Neural crest cell (in vitro differentiated cells): Measurements from ENCODE around the gene EBLN2. TPM values are rescaled to one million over a fixed set of nuclear protein-coding genes. Genes with fewer than 3 reads are reported as not detected.
"Not testable (repeated sequence)": the region's sequence is repeated elsewhere in the genome, so short reads cannot be mapped to it uniquely, and the experiment has no call there.

ENCODE experiments used
- DNase-seq: peaks from one replicate; pipeline ENCODE4 v3.0.0; 2021; ENCODE audit warnings: low read depth, mixed read lengths, low spot score
- H3K27ac Mint-ChIP-seq: one replicate; pipeline ENCODE4 v1.8.0; 2021; ENCODE audit warnings: mild to moderate bottlenecking, mixed read lengths; ENCODE audit not compliant: unreplicated experiment
- H3K27me3 Mint-ChIP-seq: 2 replicates; pipeline ENCODE4 v1.8.0; 2021; ENCODE audit warnings: low read depth, mild to moderate bottlenecking, mixed read lengths
- H3K36me3 Mint-ChIP-seq: 2 replicates; pipeline ENCODE4 v1.8.0; 2021; ENCODE audit warnings: low read depth, mild to moderate bottlenecking, mixed read lengths
- H3K4me1 Mint-ChIP-seq: 2 replicates; pipeline ENCODE4 v1.8.0; 2021; ENCODE audit warnings: mixed read lengths
- H3K4me3 Mint-ChIP-seq: one replicate; pipeline ENCODE4 v1.8.0; 2021; ENCODE audit warnings: mild to moderate bottlenecking, mixed read lengths
- H3K9me3 Mint-ChIP-seq: 2 replicates; pipeline ENCODE4 v1.8.0; 2021; ENCODE audit warnings: mixed read lengths
- CTCF ChIP-seq: fragments of 200-600 bp; sonication (generic); conservative IDR thresholded peaks from 2 replicates; pipeline ENCODE4 v1.5.0; 2021; ENCODE audit warnings: antibody characterized with exemption, mild to moderate bottlenecking
- total RNA-seq: library from RNA; stranded (reverse); gene quantifications from 2 replicates; pipeline ENCODE4 v1.2.1, GENCODE V29; 2021

The EBLN2 gene
- total RNA-seq, 1 donor from 2014 or later: 7.0 TPM

DNA sequence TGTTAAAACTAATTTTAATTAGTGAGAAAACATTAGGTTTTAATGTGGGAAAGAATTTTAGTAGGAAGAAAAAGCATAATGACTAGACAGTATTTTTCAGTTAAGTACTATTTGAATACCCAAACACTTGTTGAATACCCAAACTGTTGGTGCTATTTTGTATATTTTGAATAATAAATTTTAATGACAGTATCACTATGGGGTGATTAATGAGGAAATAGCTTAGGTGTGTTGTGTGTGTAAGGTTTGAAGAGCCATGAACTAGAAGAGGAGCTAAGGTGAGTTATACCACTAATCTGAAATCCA is 4.7 kb upstream of the EBLN2 start:
- Mint-ChIP-seq H3K4me3 (no peak overlapping the region), H3K27ac (no peak overlapping the region), H3K9me3 (no peaks in the 10 kb centered on the region), H3K36me3 (no peaks in the 10 kb centered on the region), H3K4me1 (peaks cover 10% of the 10 kb centered on the region), H3K27me3 (no peaks in the 10 kb centered on the region)
- TF ChIP-seq CTCF: no peak
- DNase-seq: no peak

DNA sequence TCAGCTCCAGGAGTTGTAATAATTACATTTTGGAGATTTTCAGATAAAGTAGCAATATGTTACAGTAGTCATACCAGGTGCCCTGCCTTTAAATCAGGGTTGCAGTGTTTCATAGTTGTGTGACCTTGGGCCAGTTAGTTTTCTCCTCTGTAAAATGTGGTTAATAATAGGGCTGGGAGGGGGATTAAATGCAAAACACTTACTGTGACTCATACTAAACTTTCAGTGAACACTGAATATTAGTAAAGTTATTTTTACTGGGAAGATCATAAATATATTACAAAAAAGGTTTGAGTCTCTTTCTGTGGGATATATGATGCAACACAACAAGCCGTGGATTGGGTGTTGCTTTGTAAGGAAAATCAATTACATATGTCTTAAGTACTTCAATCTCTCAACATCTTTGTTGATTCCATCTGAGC is 1.1 kb upstream of the EBLN2 start:
- Mint-ChIP-seq H3K4me3 (no peak overlapping the region), H3K4me1 (peaks cover 7% of the 10 kb centered on the region), H3K9me3 (no peaks in the 10 kb centered on the region), H3K36me3 (no peaks in the 10 kb centered on the region), H3K27me3 (no peaks in the 10 kb centered on the region), H3K27ac (no peak overlapping the region)
- no peak for DNase-seq
- no peak for TF ChIP-seq CTCF

DNA sequence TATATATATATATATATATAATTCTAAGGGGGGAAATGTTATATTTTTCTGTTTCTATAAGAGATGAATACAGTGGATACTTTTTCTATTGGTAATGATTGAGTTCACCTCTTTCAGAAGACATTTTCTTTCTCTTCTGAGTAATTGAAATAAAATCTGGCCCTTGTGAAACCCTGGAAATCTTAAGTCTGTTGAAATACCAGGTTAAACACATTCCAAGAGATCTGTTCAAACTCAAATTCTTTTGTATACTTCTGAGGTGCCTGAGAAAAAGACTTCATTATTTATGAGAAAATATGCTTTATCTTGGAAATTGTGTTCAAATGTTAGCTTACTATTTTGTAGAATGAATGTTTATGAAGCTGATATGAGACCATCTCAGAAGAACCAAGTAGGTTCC is 4.8 kb downstream of the EBLN2 start:
- H3K27ac Mint-ChIP-seq, H3K27me3 Mint-ChIP-seq, H3K4me3 Mint-ChIP-seq, DNase-seq, H3K9me3 Mint-ChIP-seq, H3K4me1 Mint-ChIP-seq, H3K36me3 Mint-ChIP-seq: not testable (repeated sequence)

- no peak for DNase-seq
- no peak overlapping the region for H3K4me3 Mint-ChIP-seq
- no peaks in the 10 kb centered on the region for H3K4me1 Mint-ChIP-seq
Measured at GRCh38 chr3:73068419-73068818, 7.0 kb downstream of the EBLN2 start.

GRCh38 chr3:73069187-73069586 is 7.7 kb downstream of the EBLN2 start:
- no peak overlapping the region for H3K4me3 Mint-ChIP-seq
- no peak for DNase-seq
- no peaks in the 10 kb centered on the region for H3K36me3 Mint-ChIP-seq
- no peak overlapping the region for H3K27ac Mint-ChIP-seq
- H3K27me3 Mint-ChIP-seq: no peaks in the 10 kb centered on the region
- no peaks in the 10 kb centered on the region for H3K9me3 Mint-ChIP-seq
- no peak for TF ChIP-seq CTCF
- H3K4me1 Mint-ChIP-seq: no peaks in the 10 kb centered on the region

More at GRCh38 chr3:73068419-73068818, 7.0 kb downstream of the EBLN2 start:
- Mint-ChIP-seq H3K36me3 (no peaks in the 10 kb centered on the region), H3K27me3 (no peaks in the 10 kb centered on the region), H3K9me3 (no peaks in the 10 kb centered on the region), H3K27ac (no peak overlapping the region)
- no peak for TF ChIP-seq CTCF

DNA sequence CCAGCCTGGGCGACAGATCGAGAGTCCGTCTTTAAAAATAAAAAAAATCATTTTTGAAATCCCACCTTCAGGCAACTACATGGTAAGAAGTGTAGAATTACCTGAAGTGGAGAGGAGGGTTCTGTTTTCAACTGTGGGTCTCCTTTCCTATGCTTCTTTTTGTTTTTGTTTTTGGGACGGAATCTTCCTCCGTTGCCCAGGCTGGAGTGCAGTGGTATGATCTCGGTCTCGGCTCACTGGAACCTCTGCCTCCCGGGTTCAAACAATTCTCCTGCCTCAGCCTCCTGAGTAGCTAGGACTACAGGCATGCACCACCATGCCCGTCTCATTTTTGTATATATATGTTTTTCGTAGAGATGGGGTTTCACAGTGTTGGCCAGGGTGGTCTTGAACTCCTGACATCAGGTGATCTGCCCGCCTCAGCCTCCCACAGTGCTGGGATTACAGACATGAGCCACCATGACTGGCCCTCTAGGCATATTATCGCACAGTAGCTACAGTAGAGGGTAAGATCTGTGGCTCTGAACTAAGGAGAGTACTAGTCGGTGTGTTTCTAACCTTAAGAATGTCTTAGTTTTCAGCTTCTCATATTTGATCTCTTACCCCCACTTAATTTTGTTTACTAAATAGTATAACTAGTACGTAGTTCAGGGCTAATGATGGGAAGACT is 8.5 kb downstream of the EBLN2 start:
- H3K9me3 Mint-ChIP-seq: no peaks in the 10 kb centered on the region
- no peak overlapping the region for H3K4me3 Mint-ChIP-seq
- no peaks in the 10 kb centered on the region for H3K4me1 Mint-ChIP-seq
- H3K36me3 Mint-ChIP-seq: no peaks in the 10 kb centered on the region
- no peaks in the 10 kb centered on the region for H3K27me3 Mint-ChIP-seq
- H3K27ac Mint-ChIP-seq: no peak overlapping the region
- TF ChIP-seq CTCF: no peak
- no peak for DNase-seq
